Measurements from ENCODE around the gene CELF2.
"Not testable (repeated sequence)": the region's sequence is repeated elsewhere in the genome, so short reads cannot be mapped to it uniquely, and the experiment has no call there.

Gene CELF2

DNA sequence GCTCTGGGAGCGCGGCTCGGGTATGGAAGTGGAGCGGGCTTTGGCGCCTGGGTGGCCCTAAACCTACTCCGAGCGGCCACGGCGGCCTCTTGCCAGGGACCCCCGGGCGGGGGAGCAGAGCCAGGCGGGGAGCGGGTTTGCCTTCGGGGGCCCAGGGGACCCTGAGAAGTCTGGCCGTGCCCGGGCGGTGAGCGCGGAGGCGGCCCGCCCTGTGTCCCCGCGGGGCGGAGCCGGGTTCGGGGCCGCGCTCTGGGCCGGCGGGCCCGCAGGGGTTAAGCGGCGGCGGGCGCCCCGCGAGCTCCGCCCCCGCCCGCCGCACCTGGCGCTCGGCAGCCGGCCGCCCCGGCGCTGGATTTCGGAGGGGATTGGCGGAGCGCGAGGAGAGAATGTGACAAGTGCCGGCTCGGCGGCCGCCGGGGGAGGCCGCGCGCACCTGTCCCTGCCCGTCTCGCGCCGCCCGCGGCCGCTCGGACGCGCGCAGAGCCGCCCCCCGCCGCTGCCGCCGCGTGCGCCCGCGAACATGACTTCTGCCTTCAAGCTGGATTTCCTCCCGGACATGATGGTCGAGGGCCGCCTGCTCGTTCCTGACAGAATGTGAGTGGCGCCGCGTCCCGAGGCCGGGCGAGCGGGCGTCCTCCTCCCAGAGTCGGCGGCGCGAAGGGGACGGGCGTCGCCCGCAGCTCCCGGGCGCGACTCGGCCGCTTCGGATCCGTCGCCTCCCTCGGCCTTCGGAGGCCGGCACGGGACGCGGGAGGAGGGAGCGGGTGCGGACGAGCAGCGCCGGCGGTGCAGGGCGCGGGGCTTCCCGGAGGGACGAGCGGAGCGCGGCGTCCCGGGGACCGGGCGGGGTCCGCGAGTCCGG, at the start of gene CELF2:
Gene CELF2 (plus strand): TSS at position 303 of the 862 bp plus-strand sequence. CDS start 218 bp downstream, at position 521.
- peak in 2 of 3 donors; percentile 18 to 26 for DNase-seq (ENCODE audit: low read depth in 2 of 3, low spot score in 1 of 3)

DNA sequence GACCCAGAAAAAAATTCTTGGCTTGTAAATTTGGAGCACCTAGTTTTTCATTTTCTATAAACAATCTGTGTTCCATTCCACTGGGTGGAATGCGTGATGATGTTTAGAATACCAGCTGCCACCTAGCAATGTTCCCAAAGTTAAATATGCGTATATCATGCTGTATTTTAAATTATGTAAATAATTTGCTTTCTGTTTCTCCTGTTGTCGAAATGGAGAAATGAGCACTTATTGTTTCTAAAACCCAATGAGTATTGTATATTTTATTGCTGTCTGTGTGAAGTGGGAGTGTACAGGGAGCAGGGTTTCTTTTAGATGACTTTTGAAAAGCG, 49.4 kb upstream of the CELF2 start:
- DNase-seq (ENCODE audit: low read depth in 2 of 3, low spot score in 1 of 3) = no peak

DNA sequence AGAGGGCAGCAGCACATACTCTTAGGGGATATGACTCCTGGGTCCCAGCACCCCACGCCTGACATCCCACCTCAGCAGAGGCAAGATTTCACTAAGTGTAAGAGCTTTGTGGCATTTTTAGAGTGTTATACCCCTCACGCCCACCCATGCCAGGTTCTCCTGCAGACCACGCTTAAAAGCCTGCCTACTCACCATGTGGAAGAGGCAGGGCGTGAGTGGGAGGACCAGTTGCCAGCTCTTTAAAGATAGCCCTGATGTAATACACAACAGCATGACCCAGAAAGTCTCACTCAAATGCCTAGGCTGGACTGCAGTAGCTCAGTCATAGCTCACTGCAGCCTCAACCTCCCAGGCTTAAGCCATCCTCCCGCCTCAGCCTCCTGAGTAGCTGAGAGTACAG, 44.4 kb upstream of the CELF2 start:
- no peak for DNase-seq (ENCODE audit: low read depth in 2 of 3, low spot score in 1 of 3)

DNA sequence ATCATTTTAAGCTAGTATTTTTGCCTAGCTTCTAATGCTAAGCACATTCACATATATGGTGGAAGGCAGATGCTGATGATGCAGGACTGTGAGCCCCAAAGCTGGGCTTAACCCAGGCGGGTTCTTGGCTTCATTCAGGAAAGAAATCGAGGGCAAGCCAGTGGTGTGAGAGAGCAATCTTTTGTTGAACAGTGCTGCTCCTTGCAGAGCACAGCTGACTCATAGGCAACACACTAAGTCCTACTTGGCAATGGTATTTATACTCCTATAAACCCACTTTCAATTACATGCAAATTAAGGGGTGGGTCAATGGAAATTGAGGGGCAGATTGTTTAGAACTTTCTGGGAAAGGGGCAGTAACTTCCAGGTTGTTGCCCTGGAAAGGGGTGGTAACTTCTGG, 42.0 kb upstream of the CELF2 start:
- no peak for DNase-seq (ENCODE audit: low read depth in 2 of 3, low spot score in 1 of 3)

DNA sequence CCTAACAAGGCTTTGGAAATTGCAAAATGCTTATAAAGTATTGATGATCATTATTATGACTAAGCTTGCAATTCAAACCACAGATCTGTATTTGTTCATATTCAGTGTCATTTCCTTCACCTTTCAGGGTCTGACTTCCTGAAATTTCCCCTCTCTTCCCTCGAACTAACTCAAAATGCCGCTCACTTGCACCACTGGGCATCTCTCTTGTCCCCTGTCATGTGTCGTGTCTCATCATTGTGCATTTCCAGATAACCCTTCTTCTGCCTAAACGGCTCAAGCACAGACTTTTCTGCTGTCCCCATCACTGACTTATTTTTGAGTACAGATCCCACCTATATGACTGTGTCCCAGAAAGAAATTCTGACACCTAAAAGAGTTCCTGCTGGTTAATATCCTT, 41.0 kb upstream of the CELF2 start:
- no peak for DNase-seq (ENCODE audit: low read depth in 2 of 3, low spot score in 1 of 3)

DNA sequence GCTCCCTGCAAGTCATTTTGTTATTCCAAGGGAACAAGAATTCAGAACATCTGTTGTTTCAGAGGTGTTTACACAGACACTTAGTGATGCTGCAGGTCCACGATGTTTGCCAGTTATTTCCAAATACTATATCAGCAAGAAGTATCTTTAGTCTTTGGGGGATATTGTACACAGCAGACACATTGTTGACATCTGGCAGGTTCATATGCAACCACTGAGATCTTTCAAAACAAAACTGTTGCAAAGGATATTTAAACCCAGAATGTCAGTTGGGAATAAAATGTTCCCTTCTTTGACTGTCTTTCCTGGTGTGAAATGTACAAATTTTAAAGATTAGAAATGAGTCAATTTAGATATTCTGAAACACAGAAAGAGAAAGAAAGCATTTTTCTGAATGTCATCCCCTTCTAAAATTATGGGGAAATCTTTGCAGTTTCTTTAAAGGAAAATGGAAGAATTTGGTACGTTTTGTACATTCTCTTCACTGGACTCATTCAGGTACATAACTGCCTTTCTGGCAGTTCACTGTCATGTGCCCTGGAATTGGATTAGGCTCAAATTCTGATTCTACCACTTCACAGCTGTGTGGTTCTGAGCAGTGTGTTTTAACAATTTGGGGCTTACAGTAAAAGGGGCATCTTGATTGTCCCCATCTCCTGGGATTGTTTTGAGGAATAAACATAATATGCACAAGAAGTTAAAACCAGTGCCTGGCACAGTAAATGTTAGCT, 40.3 kb upstream of the CELF2 start:
- no peak for DNase-seq (ENCODE audit: low read depth in 2 of 3, low spot score in 1 of 3)

DNA sequence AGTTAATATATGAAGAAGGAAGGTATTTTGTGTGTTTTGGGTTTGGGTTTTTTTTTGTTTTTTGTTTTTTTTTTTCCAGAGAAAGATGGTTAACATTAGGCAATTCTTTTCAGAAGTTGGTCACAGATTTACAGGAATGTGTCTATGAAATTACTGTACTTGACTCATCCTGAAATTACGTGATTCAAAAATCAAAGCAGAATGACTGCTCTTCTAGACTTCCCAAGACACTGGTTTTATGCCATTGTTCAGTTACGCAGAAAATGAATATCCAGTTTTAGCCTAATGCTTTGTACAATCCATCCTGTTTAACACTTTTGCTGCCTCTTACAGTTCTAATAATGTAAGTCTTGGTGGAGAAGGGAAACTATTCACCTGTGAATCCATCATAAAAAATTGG, 39.7 kb upstream of the CELF2 start:
- DNase-seq (ENCODE audit: low read depth in 2 of 3, low spot score in 1 of 3) = no peak

DNA sequence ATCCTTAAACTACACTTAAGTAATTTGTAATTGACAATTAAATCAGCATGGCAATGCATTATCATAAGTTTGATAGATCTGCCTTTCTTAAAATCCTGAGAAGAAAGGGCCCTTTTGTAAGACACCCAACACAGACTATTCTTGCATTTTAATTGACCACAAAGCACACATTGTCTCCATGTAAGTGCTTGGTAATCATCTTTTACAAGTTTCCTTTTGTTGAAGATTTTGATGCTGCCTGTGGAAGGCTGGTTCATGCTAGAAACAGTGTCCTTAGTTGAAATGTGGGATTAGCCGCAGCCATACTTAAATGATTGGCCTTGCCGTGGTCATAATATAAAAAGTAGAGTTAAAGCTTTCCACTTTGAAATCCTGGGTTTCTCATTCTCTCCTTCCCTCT, 32.3 kb upstream of the CELF2 start:
- no peak for DNase-seq (ENCODE audit: low read depth in 2 of 3, low spot score in 1 of 3)

DNA sequence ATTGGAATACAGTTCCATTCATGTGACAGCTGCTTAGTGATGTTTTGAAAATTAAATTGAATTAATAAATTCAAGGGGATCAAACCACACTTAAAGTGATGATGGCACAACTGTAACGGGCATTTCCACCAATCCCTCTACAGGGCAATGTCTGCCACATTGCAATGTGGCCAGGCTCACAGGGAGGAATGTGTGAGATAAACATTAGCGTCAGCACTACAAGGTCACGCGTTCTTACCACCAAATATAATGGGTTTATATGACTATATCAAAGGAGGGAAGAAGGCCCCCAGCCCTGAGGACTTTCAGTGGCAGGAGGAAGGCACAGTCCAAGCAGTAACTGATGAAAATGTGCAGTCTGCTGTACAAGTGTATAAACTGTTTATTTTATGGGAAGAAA, 31.1 kb upstream of the CELF2 start:
- no peak for DNase-seq (ENCODE audit: low read depth in 2 of 3, low spot score in 1 of 3)

DNA sequence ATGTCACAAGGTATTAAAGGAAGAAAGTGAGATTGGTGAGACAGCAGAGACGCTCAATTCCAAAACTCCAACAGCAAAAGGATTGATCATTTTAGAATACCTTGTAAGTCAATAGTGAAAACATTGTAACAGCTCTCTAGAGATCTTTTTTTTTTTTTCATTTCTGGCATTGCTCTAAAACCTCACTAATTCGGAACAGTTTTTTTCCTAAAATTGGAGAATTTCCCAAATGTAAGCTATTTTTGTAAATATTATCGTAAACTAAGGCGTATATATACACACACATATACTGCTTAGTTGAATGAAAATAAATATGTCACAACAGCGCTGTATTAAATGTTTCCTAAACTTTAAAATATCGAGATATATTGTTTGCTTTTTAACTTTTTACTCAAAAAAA, 30.6 kb upstream of the CELF2 start:
- no peak for DNase-seq (ENCODE audit: low read depth in 2 of 3, low spot score in 1 of 3)

DNA sequence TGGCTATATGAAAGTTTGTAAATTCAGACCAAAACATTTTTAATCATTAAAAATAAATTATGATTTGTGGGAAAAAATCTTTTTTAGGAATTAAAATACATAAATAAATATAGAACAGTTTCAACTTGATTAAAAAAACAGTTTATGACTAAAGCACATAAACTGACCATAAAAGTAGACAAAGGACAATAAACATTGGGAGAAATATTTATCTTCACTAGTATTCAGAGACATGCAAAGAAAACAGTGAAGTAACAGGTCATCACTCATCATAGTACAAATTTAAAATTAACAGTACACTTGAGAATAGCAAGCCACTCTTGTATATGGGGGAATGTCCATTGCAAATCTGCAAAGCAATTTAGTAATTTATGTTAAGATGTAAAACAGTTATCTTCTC, 28.0 kb upstream of the CELF2 start:
- DNase-seq (ENCODE audit: low read depth in 2 of 3, low spot score in 1 of 3) = no peak

DNA sequence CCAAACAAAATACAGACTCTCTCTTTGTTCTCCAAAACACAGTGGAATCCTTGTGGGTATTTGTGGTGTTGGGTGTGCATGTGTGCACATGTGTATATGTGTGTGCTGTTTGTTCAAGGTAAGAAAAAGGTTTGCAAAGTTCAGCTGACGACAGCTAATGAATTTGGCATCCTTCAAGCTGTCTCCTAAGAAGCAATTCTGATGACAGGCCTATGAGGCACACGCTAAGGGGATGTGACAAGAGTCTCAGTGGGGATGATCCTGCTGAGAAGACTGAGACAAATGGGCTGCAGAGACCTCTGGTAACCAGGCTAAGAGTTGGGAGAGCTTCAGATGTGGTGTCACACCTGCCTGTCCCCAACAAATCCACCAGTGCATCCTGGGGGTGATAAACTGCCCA, 26.5 kb upstream of the CELF2 start:
- no peak for DNase-seq (ENCODE audit: low read depth in 2 of 3, low spot score in 1 of 3)

DNA sequence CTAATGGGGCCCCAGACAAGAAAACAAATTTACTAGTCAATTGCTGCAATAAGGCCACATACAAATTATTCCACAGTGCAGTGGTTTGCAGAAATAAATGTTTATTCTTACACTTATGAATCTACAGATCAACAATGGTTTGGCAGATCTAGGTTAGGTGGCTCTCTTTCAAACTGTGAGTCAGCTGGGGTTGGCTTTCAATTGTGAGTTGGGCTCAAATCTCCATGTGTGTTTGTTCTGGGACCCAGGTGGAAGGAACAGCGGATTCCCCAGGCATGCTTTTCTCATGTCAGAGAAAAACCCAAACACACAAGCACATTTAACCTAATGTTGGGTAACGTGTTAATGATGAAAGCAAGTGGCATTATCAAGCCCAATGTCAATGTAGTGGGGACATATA, 25.6 kb upstream of the CELF2 start:
- no peak for DNase-seq (ENCODE audit: low read depth in 2 of 3, low spot score in 1 of 3)

DNA sequence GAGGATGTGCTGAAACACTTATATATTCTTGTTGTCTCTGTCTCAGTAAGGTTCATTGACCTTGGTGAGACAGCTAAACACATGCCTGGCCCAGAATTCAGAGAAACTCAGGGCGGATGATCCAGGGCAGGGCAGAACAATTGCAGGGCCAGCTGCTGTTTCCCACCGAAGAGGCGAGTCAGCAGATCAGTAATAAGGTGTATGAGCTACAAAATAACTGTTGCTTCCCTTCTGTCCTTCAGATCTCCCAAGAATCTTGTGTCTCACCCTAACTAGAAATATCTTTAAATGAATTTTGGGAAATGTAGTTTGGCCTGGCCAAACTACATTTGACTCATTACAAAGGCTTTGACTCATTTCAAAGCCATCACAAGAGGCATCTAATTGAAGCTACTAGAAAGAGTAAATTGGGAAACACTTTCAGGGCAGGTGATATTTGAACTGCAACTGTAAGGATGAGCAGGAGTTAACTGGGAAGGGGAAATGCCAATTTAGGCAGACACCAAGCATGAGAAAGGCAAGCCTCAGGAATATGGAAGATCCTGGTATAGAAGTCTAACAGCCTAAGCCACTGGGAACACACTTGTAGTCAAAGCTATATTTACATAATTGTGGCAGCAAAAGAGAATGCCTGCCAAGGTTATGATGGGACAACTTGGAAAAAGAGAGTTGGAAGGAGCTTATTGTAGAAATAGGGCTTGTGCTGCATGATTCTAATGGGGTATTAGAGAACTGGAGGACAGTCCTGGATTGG, 24.5 kb upstream of the CELF2 start:
- no peak for DNase-seq (ENCODE audit: low read depth in 2 of 3, low spot score in 1 of 3)

DNA sequence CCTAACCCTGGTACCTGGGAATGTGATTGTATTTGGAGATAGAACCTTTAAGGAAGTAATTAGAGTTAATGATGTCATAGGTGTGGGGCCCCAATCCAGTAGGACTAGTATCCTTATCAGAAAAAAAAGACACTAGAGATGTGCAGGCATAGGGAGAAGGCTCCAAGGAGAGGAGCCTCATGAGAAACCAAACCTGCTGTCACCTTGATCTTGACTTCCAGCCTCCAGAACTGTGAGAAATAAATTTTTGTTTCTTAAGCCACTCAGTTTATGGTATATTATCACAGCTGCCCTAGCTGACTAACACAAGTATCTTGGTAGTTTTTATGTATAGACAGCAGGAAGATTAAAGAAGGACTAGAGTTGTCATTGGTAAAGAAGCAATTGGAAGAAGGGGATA, 23.9 kb upstream of the CELF2 start:
- no peak for DNase-seq (ENCODE audit: low read depth in 2 of 3, low spot score in 1 of 3)

DNA sequence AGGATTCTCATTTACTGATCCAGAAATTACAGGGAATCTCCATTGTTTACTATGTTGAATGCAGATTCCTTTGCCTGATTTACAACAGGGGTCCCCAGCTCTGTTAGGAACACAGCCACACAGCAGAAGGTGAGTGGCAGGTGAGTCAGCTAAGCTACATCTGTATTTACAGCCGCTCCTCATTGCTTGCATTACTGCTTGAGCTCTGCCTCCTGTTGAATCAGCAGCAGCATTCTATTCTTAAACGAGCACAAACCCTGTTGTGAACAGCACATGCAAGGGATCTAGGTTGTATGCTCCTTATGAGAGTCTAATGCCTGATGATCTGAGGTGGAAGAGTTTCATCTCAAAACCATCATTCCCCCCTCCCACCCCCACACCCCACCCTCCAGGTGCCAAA, 23.3 kb upstream of the CELF2 start:
- DNase-seq (ENCODE audit: low read depth in 2 of 3, low spot score in 1 of 3) = no peak

DNA sequence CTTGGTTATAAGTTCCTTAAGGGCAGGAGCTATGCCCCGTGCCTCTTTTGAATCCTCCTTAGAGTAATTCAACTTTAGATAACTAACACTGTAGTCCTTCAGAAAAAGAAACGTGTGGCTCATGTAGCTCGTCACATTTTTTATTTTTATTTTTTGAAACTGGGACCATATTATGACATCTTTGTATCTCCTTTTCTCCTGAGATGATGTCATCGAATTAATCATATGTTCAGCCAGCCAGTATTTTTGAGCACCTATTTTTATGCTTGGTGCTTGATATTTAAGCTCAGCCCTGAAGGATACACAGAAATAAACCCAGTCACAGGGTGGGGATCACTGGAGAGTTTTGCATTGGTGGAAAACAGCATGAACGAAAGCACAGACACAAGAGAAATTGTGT, 22.6 kb upstream of the CELF2 start:
- no peak for DNase-seq (ENCODE audit: low read depth in 2 of 3, low spot score in 1 of 3)

DNA sequence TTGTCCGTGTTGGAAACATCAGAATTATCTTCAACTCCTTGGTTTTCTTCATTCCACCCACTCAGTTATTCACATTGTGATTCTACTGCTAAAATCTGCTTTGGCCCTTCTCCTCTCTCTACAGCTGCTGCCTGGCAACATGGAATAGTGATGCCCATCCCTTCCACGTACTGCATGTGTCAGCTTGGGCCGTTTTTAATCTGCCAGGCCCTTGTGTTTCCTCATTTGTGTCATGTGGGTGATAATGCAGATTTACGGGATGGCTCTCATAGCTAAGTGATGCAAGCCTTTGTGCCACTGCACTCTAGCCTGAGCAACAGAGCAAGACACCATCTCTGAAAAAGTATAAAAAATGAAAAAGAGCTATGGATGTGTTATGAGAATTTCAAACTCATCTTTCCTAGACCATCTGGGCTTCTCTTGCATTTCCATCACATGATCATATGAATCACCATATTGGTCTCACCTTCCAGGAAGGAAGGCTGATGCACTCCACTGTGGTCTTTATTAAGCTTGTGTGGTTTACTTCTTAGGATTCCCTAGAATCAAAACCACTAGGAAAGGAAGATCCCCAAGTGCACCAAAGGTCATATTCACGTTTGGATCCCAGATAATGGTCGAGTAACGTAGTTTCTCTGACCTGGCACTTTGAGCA, 20.6 kb upstream of the CELF2 start:
- no peak for DNase-seq (ENCODE audit: low read depth in 2 of 3, low spot score in 1 of 3)

DNA sequence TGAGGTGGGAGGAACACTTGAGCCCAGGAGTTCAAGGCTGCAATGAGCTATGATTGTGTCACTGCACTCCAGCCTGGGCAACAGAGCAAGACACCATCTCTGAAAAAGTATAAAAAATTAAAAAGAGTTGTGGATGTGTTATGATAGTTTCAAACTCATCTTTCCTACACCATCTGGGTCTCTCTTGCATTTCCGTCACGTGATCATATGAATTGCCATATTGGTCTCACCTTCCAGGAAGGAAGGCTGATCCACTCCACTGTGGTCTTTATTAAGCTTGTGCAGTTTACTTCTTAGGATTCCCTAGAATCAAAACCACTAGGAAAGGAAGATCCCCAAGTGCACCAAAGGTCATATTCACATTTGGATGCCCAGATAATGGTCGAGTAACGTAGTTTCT, 18.2 kb upstream of the CELF2 start:
- not testable (repeated sequence) for DNase-seq (ENCODE audit: low read depth in 2 of 3, low spot score in 1 of 3)

DNA sequence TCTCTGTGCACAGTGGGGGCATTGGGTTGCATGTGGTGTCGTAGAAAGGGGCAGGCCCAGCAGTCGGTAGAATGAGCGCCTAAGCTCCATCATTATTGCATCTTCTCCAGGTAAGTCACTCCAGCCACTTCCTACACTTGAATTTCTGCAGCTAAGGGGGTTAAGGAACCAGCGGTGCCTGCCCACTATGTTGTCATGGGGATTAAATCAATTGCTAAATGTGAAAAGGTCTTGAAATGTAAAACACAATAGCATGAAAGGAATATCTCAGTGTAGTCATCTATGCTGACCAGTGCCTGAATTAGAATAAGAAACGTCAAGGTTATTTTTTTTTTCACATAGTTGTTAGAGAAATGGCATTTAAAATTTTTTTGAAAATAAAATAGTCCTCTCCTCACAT, 15.2 kb upstream of the CELF2 start:
- DNase-seq (ENCODE audit: low read depth in 2 of 3, low spot score in 1 of 3) = no peak

DNA sequence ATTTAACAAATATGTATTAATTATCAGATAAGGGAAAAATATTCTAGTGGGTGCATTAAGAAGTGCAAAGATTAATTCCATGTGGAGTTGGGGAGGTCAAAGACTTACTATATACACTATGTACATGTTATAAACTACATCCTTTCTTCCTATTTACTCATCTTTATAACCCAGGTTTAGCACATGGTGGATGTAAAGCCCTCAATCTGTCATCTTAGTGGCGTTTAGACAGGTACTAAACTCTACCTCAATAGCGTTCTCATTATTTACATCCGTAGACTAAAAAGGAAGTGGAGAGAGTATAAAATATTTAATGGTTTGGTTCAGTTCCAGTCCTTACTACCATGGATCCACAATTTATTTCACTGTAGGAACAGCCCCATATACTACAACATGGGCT, 14.8 kb upstream of the CELF2 start:
- no peak for DNase-seq (ENCODE audit: low read depth in 2 of 3, low spot score in 1 of 3)

DNA sequence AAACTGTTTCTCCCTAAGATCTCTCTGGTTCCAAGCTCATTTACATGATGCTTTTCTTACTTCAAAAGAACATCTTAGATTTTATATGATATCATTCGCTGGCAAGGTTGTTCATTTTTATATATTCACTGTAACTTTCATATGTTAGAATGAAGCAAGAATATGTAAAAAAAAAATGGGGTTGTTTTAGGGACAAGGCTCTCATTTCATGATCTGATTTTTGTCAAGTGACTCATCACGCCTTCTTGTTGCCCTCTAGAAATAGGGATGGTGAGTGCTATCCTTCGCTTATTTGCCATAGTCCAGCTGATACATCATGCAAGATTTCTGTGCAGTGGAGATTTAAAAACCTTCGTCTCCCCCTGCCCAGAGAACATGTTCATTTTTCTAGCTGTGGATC, 14.0 kb upstream of the CELF2 start:
- no peak for DNase-seq (ENCODE audit: low read depth in 2 of 3, low spot score in 1 of 3)
